Body of pancreas (tissue), 4 donors: ENCODE results near the gene ST3GAL3. TPM values are rescaled to one million over a fixed set of nuclear protein-coding genes. Genes with fewer than 3 reads are reported as not detected.
A peak's percentile ranks its signal among the peaks of the same experiment; 100 is the strongest.

Source experiments
- ATAC-seq: fragments of 150-250 bp; one replicate; pipeline ENCODE4 v1.9.1; 2016
- DNase-seq, 4 donors: peaks; one replicate each; pipeline ENCODE4 v3.0.0-alpha.2; 2019
- H3K27ac ChIP-seq, 4 donors: fragments of 200-600 bp; sonication (generic); 1 replicate in 3 of 4; 2 replicates in 1 of 4; pipeline versions ENCODE4 v1.5.1 to v1.6.1; 2016 to 2019; ENCODE audit warnings: mild to moderate bottlenecking in 1 of 4, mixed read lengths in 1 of 4, moderate library complexity in 1 of 4
- H3K27me3 ChIP-seq, 2 donors: fragments of 200-600 bp; sonication (generic); one replicate each; pipeline ENCODE4 v1.6.0; 2016; ENCODE audit warnings: mild to moderate bottlenecking in 1 of 2
- H3K36me3 ChIP-seq, 2 donors: fragments of 200-600 bp; sonication (generic); replicated peaks in 1 of 2; 2 replicates each; pipeline ENCODE4 v1.5.1; 2016; ENCODE audit warnings: low read depth in 2 of 2; ENCODE audit not compliant: insufficient read depth in 1 of 2
- H3K4me1 ChIP-seq: fragments of 200-600 bp; sonication (generic); one replicate; pipeline ENCODE4 v1.6.0; 2016
- H3K4me3 ChIP-seq, 2 donors: fragments of 200-600 bp; sonication (generic); 1 replicate in 1 of 2; 2 replicates in 1 of 2; pipeline ENCODE4 v1.5.1; 2016 to 2019
- H3K9me3 ChIP-seq, 3 donors: fragments of 200-600 bp; sonication (generic); 1 replicate in 2 of 3; 2 replicates in 1 of 3; pipeline ENCODE4 v1.5.1; 2016
- CTCF ChIP-seq, 7 experiments: fragments of 450-650 bp in 4 of 7; fragments of 200-600 bp in 3 of 7; sonication (generic) in 3 of 7; IDR thresholded peaks; one replicate each; pipeline ENCODE4 v1.5.1; 2016 to 2019; ENCODE audit warnings: antibody characterized with exemption in 7 of 7
- POLR2A ChIP-seq, 3 donors: fragments of 450-650 bp; IDR thresholded peaks; one replicate each; pipeline ENCODE4 v1.6.1; 2016; ENCODE audit warnings: antibody characterized with exemption in 3 of 3, mild to moderate bottlenecking in 2 of 3
- WGBS, 2 donors: methylation state at CpG; one replicate each; pipeline ENCODE4 v1.1.5; 2017; 5-methylcytosine and 5-hydroxymethylcytosine counted together
- intact Hi-C: fragments of 100-400 bp; cut with DNase I; formaldehyde crosslinking; loops from one replicate; pipeline ENCODE4 v1.15.1; 2023
- total RNA-seq, 2 donors: library from RNA; depleted of rRNA; stranded (reverse); fragments of >200 nt; gene quantifications; one replicate each; pipeline ENCODE4 v1.1.0, GENCODE V29; 2016

The ST3GAL3 gene
- total RNA-seq, 2 donors from 2014 or later, result 14.5 to 15.2 TPM

GRCh38 chr1:43750083-43750482 lies 42.7 kb downstream of the ST3GAL3 start:
- Histone ChIP-seq H3K4me3 (no peak overlapping the region), H3K36me3 (no peaks in the 10 kb centered on the region), H3K27me3 (no peaks in the 10 kb centered on the region), H3K9me3 (no peaks in the 10 kb centered on the region), H3K27ac (no peak overlapping the region), H3K4me1 (no peaks in the 10 kb centered on the region)
- DNase-seq, result no peak
- no peak for ATAC-seq
- intact Hi-C loops, result no loop called here
- WGBS, 2 donors, result 89 to 93% methylated on average over 1 of the region's 1 CpG
- TF ChIP-seq CTCF (IDR thresholded peaks at IDR 0.05) (no peak), POLR2A (IDR thresholded peaks at IDR 0.05) (no peak)

DNA sequence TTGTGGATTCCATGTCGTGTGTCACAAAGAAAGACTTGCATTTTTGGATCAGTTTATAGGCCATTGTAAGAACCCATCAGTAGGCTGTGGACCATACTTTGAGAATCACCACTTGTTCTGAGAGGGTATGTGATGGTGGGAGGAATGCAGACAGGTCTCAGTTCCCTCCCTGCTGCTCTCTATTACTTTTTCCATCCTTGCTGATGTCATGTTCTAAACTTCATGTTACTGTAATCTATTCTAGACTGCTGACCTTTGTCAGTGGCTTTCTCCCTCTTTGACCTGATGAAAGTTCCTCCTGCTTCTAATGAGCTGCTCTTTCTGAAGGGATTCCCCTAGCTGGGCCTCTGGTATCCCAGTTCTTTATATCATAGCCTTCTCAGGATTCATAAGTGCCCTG lies 46.1 kb downstream of the ST3GAL3 start:
- H3K4me3 ChIP-seq, result no peak overlapping the region
- ATAC-seq, result no peak
- H3K27ac ChIP-seq, result no peak overlapping the region
- WGBS, 2 donors, result 55 to 63% methylated on average over 1 of the region's 1 CpG
- intact Hi-C loops, result no loop called here
- H3K27me3 ChIP-seq, result no peaks in the 10 kb centered on the region
- peaks cover 17% of the 10 kb centered on the region for H3K4me1 ChIP-seq
- TF ChIP-seq CTCF (IDR thresholded peaks at IDR 0.05), result no peak
- no peak for TF ChIP-seq POLR2A (IDR thresholded peaks at IDR 0.05)
- no peaks in the 10 kb centered on the region for H3K9me3 ChIP-seq
- no peak for DNase-seq
- no peaks in the 10 kb centered on the region for H3K36me3 ChIP-seq

DNA sequence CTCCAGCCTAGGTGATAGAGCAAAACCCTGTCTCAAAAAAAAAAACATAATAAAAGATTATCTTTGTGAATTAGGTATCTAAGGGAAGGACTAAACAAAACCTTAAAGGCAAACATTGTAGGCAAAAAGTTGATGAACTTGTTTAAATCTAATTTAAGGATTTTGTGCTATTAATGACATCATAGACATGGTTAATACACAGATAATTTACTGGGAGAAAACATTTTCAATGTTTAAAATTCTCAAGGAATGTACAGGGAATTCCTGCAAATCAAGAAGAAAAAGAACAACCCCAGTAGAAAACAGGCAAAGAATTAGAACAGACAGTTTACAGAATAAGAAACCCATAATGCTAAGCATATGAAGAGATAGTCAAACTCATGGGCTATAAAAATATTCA lies 47.6 kb downstream of the ST3GAL3 start:
- Histone ChIP-seq H3K27ac (no peak overlapping the region), H3K4me3 (no peak overlapping the region), H3K36me3 (no peaks in the 10 kb centered on the region), H3K27me3 (no peaks in the 10 kb centered on the region), H3K4me1 (peaks cover 17% of the 10 kb centered on the region), H3K9me3 (no peaks in the 10 kb centered on the region)
- ATAC-seq (no peak), DNase-seq (no peak)
- intact Hi-C loops, result no loop called here
- TF ChIP-seq POLR2A (IDR thresholded peaks at IDR 0.05), result no peak
- TF ChIP-seq CTCF (IDR thresholded peaks at IDR 0.05), result no peak

DNA sequence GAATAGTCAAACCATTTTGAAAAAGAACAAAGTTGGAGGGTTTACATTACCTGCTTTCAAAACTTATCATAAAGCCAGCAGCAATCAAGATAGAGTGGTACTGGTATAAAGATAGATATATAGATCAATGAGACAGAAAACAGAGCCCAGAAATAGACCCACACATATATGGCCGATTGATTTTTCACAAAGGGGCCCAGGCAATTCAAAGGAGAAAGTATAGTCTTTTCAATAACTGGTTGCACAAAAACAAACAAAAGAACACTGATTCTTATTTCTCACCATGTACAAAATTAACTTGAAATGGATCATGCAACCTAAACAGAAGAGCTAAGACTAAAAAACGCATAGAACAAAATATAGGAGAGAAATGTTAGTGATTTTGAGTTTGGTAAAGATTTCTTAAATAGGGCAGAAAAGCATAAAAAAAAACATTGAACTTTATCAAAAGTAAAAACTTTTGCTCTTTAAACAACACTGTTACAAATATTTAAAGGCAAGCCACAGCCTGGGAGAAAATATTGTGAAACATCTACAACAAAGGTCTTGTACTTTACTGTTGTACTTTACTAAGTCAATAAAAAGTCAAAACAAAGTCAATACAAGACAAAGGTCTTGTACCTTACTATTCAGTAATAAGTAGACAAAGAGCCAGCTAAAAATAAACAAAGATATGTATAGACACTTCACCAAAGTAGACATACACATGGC lies 50.2 kb downstream of the ST3GAL3 start:
- no peaks in the 10 kb centered on the region for H3K9me3 ChIP-seq
- ATAC-seq (peak; percentile 65), DNase-seq (no peak)
- intact Hi-C loops, result no loop called here
- no peak overlapping the region for H3K4me3 ChIP-seq
- peaks cover 17% of the 10 kb centered on the region for H3K4me1 ChIP-seq
- H3K27me3 ChIP-seq, result no peaks in the 10 kb centered on the region
- TF ChIP-seq CTCF (IDR thresholded peaks at IDR 0.05) (no peak), POLR2A (IDR thresholded peaks at IDR 0.05) (no peak)
- WGBS, 2 donors, result 29 to 35% methylated on average over 2 of the region's 2 CpGs
- H3K27ac ChIP-seq, result peak overlapping the region in 1 of 4 donors; percentile 25
- H3K36me3 ChIP-seq, result no peaks in the 10 kb centered on the region

DNA sequence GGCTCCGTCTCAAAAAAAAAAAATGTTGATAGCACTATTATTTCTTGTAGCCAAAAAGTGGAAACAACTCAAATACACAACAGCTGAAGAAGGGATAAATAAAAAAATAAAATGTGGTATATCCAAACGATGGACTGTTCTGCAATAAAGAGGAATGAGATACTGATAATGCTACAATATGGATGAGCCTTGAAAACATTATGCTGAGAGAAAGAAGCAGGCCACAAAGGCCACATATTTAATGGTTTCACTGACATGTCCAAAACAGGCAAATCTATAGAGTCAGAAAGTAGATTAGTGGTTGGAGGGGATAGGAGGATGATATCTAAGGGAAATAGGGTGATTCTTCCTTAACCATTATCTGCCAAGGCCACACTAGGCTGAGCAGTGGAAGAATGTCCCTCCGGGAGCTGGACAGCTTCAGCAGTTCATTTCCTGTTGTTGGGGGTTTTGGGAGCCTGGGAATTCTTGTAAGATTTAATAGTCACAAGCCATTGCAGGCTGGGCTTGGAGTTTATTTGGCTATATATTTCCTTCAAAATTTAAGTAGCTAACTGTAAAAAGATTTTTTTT lies 53.5 kb downstream of the ST3GAL3 start:
- Histone ChIP-seq H3K27me3 (no peaks in the 10 kb centered on the region), H3K36me3 (no peaks in the 10 kb centered on the region), H3K4me1 (peaks cover 17% of the 10 kb centered on the region), H3K27ac (no peak overlapping the region), H3K4me3 (no peak overlapping the region), H3K9me3 (no peaks in the 10 kb centered on the region)
- ATAC-seq (no peak), DNase-seq (no peak)
- TF ChIP-seq POLR2A (IDR thresholded peaks at IDR 0.05) (no peak), CTCF (IDR thresholded peaks at IDR 0.05) (no peak)
- intact Hi-C loops, result loop anchor here (10.0 kb wide), 2 partner anchors 174 to 294 kb away; partner anchors contain the start of gene ARTN
- 62 to 78% methylated on average over 3 of the region's 3 CpGs for WGBS, 2 donors
